Chondrocyte (in vitro differentiated cells): ENCODE data around the gene MAPRE3. TPM values are rescaled to one million over a fixed set of nuclear protein-coding genes. Genes with fewer than 3 reads are reported as not detected.

ENCODE experiments used
- DNase-seq: peaks from one replicate; pipeline ENCODE4 v3.0.0; 2021; ENCODE audit warnings: mixed read lengths, low spot score
- H3K27ac Mint-ChIP-seq: one replicate; pipeline ENCODE4 v1.8.0; 2021; ENCODE audit warnings: mild to moderate bottlenecking, moderate library complexity, mixed read lengths; ENCODE audit not compliant: unreplicated experiment
- H3K27me3 Mint-ChIP-seq: 2 replicates; pipeline ENCODE4 v1.8.0; 2021; ENCODE audit warnings: low read depth, mixed read lengths
- H3K36me3 Mint-ChIP-seq: 2 replicates; pipeline ENCODE4 v1.8.0; 2021; ENCODE audit warnings: low read depth, mixed read lengths
- H3K4me1 Mint-ChIP-seq: 2 replicates; pipeline ENCODE4 v1.8.0; 2021; ENCODE audit warnings: low read depth, mild to moderate bottlenecking, mixed read lengths
- H3K4me3 Mint-ChIP-seq: one replicate; pipeline ENCODE4 v1.8.0; 2021; ENCODE audit warnings: mild to moderate bottlenecking, moderate library complexity, mixed read lengths; ENCODE audit not compliant: unreplicated experiment
- H3K9me3 Mint-ChIP-seq: 2 replicates; pipeline ENCODE4 v1.8.0; 2021; ENCODE audit warnings: low read depth, mixed read lengths
- total RNA-seq: library from RNA; stranded (reverse); gene quantifications from 3 replicates; pipeline ENCODE4 v1.2.1, GENCODE V29; 2021
- TF ChIP-seq, protein P1 (sequence below): fragments of 200-600 bp; sonication (generic); IDR thresholded peaks from 2 replicates; pipeline ENCODE4 v1.5.0; 2021; ENCODE audit warnings: antibody characterized with exemption, mild to moderate bottlenecking, moderate library complexity

Gene MAPRE3
- total RNA-seq, 1 donor from 2014 or later, result 12.3 TPM

DNA sequence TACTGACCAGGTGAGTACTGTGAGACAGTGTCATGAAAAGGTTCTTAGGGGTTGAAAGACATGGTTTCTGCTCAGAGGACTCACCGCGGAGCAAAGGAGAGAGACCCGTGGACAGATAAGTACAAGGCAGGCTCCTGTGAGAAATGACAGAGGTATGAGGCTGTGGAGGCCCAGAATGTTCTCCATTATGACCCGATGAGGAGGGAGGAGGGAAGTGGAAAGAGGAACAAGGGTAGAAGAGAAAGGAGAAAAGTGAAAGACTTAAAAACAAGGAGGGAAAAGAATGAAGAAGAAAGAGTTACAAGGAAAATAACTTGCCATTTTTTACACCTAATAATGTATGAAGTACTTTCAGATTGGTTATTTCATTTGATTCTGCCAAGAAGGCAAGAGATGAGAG lies 29.8 kb downstream of the MAPRE3 start:
- peaks cover 6% of the 10 kb centered on the region for H3K4me1 Mint-ChIP-seq
- DNase-seq, result no peak
- peaks cover 2% of the 10 kb centered on the region for H3K36me3 Mint-ChIP-seq
- no peaks in the 10 kb centered on the region for H3K9me3 Mint-ChIP-seq
- no peak overlapping the region for H3K27ac Mint-ChIP-seq
- no peaks in the 10 kb centered on the region for H3K27me3 Mint-ChIP-seq
- TF ChIP-seq, protein P1, sequence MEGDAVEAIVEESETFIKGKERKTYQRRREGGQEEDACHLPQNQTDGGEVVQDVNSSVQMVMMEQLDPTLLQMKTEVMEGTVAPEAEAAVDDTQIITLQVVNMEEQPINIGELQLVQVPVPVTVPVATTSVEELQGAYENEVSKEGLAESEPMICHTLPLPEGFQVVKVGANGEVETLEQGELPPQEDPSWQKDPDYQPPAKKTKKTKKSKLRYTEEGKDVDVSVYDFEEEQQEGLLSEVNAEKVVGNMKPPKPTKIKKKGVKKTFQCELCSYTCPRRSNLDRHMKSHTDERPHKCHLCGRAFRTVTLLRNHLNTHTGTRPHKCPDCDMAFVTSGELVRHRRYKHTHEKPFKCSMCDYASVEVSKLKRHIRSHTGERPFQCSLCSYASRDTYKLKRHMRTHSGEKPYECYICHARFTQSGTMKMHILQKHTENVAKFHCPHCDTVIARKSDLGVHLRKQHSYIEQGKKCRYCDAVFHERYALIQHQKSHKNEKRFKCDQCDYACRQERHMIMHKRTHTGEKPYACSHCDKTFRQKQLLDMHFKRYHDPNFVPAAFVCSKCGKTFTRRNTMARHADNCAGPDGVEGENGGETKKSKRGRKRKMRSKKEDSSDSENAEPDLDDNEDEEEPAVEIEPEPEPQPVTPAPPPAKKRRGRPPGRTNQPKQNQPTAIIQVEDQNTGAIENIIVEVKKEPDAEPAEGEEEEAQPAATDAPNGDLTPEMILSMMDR, result no peak
- no peak overlapping the region for H3K4me3 Mint-ChIP-seq

GRCh38 chr2:27000995-27001394 lies 30.6 kb downstream of the MAPRE3 start:
- Mint-ChIP-seq H3K36me3 (peaks cover 2% of the 10 kb centered on the region), H3K9me3 (no peaks in the 10 kb centered on the region), H3K4me1 (peaks cover 6% of the 10 kb centered on the region), H3K27me3 (no peaks in the 10 kb centered on the region), H3K4me3 (no peak overlapping the region), H3K27ac (no peak overlapping the region)
- DNase-seq, result no peak
- TF ChIP-seq, protein P1, result no peak

- peaks cover 6% of the 10 kb centered on the region for H3K4me1 Mint-ChIP-seq
- no peak for DNase-seq
- H3K4me3 Mint-ChIP-seq, result no peak overlapping the region
- H3K36me3 Mint-ChIP-seq, result peaks cover 2% of the 10 kb centered on the region
- no peaks in the 10 kb centered on the region for H3K27me3 Mint-ChIP-seq
- no peaks in the 10 kb centered on the region for H3K9me3 Mint-ChIP-seq
- H3K27ac Mint-ChIP-seq, result no peak overlapping the region
- TF ChIP-seq, protein P1, result no peak
Measured at GRCh38 chr2:27001950-27002349, 31.5 kb downstream of the MAPRE3 start.

DNA sequence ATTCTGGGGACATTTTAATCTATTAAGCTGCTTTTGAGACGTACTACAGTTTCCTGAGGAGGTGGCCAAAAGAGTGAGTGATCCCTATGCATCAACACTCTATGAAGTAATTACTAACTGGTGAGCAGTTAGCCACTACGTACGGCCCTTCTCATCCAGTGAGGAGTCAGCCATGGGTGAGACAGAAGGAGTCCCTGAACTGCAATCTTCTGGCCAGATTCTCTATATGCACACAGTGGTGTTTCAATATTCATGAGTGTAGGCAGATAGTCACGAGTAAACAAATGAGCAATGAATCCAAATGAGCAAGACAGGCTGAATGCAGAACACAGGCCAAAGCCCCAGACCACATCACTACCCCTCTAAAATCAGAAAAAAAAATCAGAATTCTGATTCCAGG lies 32.6 kb downstream of the MAPRE3 start:
- no peak for DNase-seq
- TF ChIP-seq, protein P1, result no peak
- Mint-ChIP-seq H3K27ac (no peak overlapping the region), H3K36me3 (peaks cover 2% of the 10 kb centered on the region), H3K27me3 (no peaks in the 10 kb centered on the region), H3K9me3 (no peaks in the 10 kb centered on the region), H3K4me1 (peaks cover 6% of the 10 kb centered on the region), H3K4me3 (no peak overlapping the region)

GRCh38 chr2:27003857-27004256 lies 33.4 kb downstream of the MAPRE3 start:
- Mint-ChIP-seq H3K27ac (no peak overlapping the region), H3K4me1 (peaks cover 6% of the 10 kb centered on the region), H3K27me3 (no peaks in the 10 kb centered on the region), H3K9me3 (no peaks in the 10 kb centered on the region), H3K4me3 (no peak overlapping the region), H3K36me3 (peaks cover 2% of the 10 kb centered on the region)
- DNase-seq, result no peak
- TF ChIP-seq, protein P1, result no peak
